Measurements from ENCODE around the gene SETD1B.
A peak's percentile ranks its signal among the peaks of the same experiment; 100 is the strongest.
"Not testable (repeated sequence)": the region's sequence is repeated elsewhere in the genome, so short reads cannot be mapped to it uniquely, and the experiment has no call there.

The SETD1B gene

GRCh38 chr12:121803861-121804416 is at the start of gene SETD1B:
SETD1B (plus strand) TSS chr12:121804009; CDS start chr12:121804738, 729 bp downstream.
- DNase-seq (ENCODE audit: low read depth), result no peak

GRCh38 chr12:121754836-121755235 is 49.0 kb upstream of the SETD1B start:
- no peak for DNase-seq (ENCODE audit: low read depth)

- no peak for DNase-seq (ENCODE audit: low read depth)
These were observed 48.2 kb upstream of the SETD1B start for GRCh38 chr12:121755591-121755990.

- not testable (repeated sequence) for DNase-seq (ENCODE audit: low read depth)
These were observed 45.3 kb upstream of the SETD1B start for GRCh38 chr12:121758536-121758935.

DNA sequence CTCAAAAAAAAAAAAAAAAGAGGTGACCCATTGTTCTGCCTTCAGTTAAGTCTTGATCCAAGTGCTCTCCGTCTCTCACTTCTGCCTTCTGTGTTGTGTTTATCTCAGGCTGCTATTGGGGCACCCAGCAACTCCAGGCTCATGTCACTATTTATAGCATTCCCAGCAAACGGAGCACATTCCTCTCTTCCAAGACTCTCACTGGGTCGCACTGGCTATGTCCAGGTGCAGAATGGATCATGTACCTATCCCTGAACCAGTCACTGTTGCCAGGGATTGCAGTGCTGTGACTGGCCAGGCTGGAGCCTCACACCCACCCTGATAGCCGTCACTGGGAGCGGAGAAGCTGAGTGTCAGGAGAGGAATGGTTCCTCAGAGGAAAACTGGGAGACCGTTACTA is 41.5 kb upstream of the SETD1B start:
- no peak for DNase-seq (ENCODE audit: low read depth)

GRCh38 chr12:121764808-121765207 is 39.0 kb upstream of the SETD1B start:
- DNase-seq (ENCODE audit: low read depth), result no peak

DNA sequence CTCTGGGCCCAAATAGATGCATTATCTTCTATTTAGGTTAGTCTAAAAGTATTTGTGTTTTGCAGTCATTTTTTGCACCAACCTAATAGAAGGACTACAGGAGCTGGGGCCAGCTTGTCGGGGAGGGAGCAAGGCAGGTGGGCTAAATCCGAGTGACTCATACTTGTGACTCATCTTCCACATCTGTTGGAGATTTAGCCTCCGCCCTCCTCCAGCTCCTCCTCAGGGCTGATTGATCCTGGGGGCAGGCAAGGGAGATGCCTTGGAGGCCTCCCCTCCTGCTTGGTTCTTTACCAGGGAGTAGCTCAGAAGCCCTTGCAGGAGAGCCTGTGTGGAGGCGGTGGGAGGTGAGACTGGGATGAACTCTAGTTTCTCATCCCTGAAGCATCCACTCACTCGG is 38.2 kb upstream of the SETD1B start:
- DNase-seq (ENCODE audit: low read depth), result no peak

DNA sequence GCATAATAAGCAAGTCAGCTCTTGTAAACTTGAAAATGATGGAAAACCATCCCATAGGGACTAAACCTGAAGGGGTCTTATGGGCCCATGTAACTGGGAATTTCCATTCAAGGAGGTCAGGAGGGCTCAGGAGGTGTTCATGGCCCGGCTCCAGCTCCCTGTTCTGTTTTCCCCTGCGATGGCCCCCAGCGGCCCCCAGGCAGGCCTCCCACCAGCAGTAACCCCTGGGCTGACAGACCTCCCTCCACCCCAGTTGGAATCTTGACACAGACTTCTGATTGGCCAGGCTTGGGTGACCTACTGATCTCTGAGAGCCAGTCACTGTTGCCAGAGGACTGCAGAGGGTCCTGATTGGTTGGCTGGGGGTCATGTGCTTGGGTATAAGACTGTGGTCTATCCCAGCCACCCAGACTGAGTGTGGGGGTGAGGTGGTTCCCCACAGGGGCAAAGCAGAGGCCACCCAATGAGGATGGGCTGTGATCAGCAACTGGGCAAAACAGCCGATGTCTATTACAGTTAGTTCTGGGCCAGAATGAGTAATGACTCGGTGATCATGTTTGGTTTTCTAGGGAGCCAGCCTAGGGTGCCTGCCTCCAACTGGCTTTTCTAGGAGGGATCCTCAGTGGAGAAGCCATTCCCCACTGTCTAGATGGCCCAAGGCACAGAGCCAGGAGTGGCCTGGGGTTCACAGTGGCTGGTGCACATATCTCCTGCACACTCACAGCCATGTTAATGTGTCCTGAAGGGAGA is 37.3 kb upstream of the SETD1B start:
- no peak for DNase-seq (ENCODE audit: low read depth)

DNA sequence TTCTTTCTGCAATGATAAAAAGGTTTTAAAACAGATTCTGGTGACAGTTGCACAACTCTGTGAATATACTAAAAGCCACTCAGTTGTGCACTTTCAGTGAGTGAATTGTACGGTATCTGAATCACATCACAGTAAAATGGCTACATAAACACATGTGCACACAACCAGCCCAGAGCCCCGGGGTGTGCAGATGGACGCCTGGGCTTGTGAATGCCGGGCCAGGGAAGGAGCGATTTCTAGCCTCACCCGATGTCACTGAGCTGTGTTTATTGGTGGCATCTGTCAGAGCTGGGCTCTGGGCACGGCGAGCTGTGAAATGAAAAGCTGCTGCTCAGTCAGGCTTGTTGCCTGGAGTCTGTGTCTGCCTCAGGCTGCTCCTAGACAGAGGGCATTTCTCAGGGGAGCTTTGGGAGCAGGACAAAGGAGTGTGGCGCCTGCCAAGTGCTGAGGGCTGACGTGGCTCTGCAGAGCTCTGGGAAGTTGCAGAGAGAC is 36.2 kb upstream of the SETD1B start:
- DNase-seq (ENCODE audit: low read depth), result no peak

- no peak for DNase-seq (ENCODE audit: low read depth)
These were observed 34.4 kb upstream of the SETD1B start for GRCh38 chr12:121769297-121769830.

- DNase-seq (ENCODE audit: low read depth), result no peak
These were observed 33.9 kb upstream of the SETD1B start for GRCh38 chr12:121769831-121770301.

- no peak for DNase-seq (ENCODE audit: low read depth)
These were observed 33.4 kb upstream of the SETD1B start for GRCh38 chr12:121770388-121770787.

- DNase-seq (ENCODE audit: low read depth), result no peak
These were observed 32.8 kb upstream of the SETD1B start for GRCh38 chr12:121770813-121771625.

DNA sequence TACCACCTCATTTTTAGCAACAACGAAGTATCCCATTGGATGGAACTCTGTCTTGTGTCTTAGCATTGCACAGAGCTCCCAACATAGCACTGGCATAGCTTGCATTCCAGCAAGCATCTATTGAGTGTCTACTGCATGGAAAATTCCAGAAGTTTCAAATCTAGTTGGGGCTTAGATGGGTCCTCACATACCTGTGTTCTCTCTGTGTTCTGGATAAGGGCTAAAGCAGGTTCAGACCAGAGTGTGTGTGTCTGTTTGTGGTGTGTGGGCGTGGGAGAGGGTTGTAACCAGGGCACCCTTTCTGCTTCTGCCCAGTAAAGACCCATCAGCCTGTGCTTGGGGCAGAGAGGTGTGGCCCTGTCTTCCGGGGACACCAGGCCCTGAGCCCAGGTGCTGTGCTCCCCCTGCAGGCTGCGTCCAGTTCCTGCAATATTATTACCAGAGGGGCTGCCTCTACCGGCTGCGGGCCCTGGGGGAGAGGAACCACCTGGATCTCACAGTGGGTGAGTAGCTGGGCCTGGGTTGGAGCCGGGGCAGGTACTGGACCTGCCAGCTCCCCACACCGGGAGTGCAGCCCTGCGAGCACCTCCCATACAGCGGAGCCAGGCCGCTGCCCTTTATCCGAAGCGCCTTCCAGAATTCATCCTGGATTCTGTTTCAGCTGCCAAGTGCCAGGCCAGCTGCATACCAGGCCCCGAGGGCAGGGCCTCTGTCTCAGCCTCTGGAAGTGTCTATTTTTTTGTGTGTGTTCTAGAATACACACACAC is 30.6 kb upstream of the SETD1B start:
- DNase-seq (ENCODE audit: low read depth), result peak; percentile 68

- no peak for DNase-seq (ENCODE audit: low read depth)
These were observed 28.8 kb upstream of the SETD1B start for GRCh38 chr12:121774968-121775474.

GRCh38 chr12:121775501-121775900 is 28.3 kb upstream of the SETD1B start:
- no peak for DNase-seq (ENCODE audit: low read depth)

GRCh38 chr12:121776190-121777098 is 27.4 kb upstream of the SETD1B start:
- DNase-seq (ENCODE audit: low read depth), result peak; percentile 79

DNA sequence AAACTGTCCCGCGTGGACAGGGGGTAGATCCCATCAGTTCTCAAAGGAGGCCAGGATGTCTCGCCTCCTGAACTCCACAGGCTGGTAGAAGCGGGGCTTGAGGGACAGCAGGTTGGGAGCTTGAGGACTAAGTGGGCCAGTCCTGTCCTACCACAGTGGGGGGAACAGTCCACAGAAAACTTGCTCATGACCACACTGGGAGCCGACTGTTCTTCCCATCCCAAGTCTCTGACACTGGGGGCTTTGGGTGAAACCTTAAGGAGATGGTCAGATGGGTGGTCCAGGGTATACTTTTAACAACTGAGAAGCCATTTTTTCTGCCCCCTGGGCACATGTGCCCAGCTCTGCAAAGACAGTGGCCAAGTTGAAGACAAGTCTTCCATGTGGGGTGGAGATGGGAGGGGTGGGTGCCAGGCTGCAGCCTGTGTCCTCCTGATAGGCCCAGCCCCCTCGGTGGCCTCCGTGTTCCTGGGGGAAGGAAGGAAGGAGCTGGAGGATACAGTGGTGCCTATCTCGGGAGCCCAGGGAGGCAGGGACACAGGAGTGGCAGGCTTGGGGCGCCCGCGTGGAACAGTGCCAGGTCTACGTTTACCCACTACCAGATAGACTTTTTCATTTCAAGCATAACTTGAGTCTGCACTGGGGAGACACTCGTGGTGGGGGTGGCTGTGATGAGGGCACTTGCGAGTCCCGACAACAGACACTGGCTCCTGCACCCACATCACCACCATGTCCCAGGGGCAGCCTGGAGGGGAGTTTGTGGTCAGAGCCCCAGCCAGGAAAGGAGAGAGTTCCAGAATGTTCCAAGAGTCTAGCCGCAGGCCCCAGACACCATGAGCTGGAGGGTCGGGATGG is 25.0 kb upstream of the SETD1B start:
- DNase-seq (ENCODE audit: low read depth), result no peak

GRCh38 chr12:121779422-121779895 is 24.4 kb upstream of the SETD1B start:
- DNase-seq (ENCODE audit: low read depth), result no peak
